ENCODE data around the gene DUSP5.

GRCh38 chr10:110487411-110488331, 10.0 kb upstream of the DUSP5 start:
- TF ChIP-seq EZH2phosphoT487 (IDR thresholded peaks at IDR 0.05; ENCODE audit: low read length) (no peak), EZH2 (optimal IDR thresholded peaks at IDR 0.05; ENCODE audit: low read depth, low read length) (no peak)
